GM19193 (cell line): ENCODE measurements around the gene CNOT8.
A peak's percentile ranks its signal among the peaks of the same experiment; 100 is the strongest.

Source experiments
- POLR2A ChIP-seq: IDR thresholded peaks from 4 replicates; pipeline ENCODE4 v1.6.1; 2011; ENCODE audit not compliant: insufficient read depth, insufficient read length; ENCODE audit errors: extremely low read depth

CNOT8 gene

GRCh38 chr5:154858297-154858971 lies at the start of gene CNOT8:
CNOT8 (plus strand) TSS chr5:154858627; CDS start chr5:154863279, 4,652 bp downstream.
- TF ChIP-seq POLR2A, result peak; percentile 84

GRCh38 chr5:154811239-154811638 lies 47.2 kb upstream of the CNOT8 start:
- no peak for TF ChIP-seq POLR2A

GRCh38 chr5:154811653-154812465 lies 46.6 kb upstream of the CNOT8 start:
- TF ChIP-seq POLR2A, result no peak

DNA sequence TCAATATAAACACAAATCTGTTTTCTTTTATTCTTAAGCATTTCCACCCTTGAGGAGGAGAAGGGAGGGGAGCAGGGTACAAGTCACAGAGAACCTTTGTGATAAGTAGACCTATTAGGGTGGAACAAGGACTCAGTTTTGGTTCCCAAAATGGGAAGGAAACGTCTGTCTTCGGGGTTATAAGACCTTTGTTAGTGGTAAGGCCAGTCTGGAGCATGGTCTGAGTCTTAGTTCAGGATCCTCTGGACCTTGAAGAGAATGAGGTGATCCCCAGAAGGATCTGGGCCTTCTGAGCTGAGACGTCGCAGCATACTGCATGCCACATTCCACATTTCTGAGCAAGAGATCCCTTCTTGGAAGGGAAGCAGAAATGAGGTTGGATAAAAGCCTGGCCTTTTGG lies 45.3 kb upstream of the CNOT8 start:
- TF ChIP-seq POLR2A, result no peak

DNA sequence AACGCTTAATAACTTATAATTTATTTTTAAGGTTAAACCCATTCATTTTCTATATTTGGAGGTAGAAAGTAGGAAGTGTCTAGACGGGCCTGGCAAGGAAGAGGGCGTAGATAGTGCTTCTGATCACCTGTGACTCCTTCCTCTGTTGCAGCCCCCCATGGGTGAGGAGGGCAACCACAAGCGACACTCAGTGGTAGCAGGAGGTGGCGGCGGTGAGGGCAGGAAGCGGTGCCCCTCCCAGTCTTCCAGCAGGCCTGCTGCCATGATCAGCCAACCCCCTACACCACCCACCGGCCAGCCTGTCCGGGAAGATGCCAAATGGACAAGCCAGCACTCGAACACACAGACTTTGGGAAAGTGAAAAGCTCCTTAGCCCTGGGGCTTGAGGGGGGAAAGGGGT lies 44.7 kb upstream of the CNOT8 start:
- no peak for TF ChIP-seq POLR2A

GRCh38 chr5:154815025-154815424 lies 43.4 kb upstream of the CNOT8 start:
- TF ChIP-seq POLR2A, result no peak

DNA sequence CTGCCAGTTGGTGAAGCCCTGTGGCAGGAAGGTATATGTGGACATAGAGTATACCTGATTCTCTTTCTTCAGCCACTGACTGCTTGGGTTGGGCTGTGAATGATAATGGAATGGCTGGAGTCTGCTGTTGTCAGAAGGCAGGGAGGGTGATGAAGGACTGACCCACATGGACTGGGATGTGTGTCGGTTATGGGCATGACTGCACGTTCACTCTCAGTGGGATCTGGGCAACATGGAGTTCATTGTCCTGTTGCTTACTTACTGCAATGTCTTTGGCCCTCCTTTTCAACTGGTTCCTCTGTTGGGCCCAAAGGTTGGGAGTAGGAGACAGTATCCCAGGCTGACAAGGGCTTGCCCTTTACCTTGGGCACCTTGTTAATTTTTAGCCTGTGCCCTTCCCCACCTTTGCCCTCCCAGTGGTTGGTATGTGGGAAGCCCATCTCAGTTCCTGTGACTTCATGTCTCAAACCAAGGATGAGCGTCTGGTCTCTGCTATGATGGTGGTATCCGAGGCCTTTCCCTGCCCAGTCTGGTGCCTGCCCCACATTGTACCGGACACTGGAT lies 42.7 kb upstream of the CNOT8 start:
- no peak for TF ChIP-seq POLR2A

DNA sequence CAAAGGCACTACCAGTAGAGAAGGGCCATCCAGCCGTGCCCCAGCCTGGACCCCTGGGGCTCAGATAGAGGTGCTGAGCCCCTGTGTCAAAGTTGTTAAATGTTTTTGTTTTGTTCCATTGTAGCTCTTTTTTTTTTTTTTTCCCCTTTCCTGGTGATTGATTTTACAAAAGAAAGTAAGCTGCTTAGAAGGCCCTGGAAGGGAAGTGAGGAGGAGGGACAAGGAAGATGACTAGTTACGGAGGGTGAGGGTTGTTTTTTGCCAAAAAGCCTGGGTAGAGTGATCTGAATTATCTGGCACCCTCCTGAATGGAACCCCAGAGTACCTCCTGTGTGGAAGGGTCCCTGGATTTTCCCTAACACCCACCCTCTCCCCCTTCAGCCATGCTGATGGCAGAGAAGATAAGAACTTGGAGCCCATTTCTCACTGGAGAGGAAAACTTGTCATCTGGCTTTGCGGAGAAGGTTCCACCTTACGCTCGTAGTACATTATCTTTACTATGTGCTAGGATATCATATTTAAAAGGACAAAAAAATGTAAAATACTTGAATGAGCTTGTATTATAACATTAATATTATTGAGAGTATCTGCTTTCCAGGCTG lies 41.4 kb upstream of the CNOT8 start:
- TF ChIP-seq POLR2A, result no peak

GRCh38 chr5:154817815-154818214 lies 40.6 kb upstream of the CNOT8 start:
- no peak for TF ChIP-seq POLR2A

GRCh38 chr5:154818471-154819116 lies 39.8 kb upstream of the CNOT8 start:
- TF ChIP-seq POLR2A, result no peak

- TF ChIP-seq POLR2A, result no peak
These were observed 38.9 kb upstream of the CNOT8 start for GRCh38 chr5:154819546-154819945.

DNA sequence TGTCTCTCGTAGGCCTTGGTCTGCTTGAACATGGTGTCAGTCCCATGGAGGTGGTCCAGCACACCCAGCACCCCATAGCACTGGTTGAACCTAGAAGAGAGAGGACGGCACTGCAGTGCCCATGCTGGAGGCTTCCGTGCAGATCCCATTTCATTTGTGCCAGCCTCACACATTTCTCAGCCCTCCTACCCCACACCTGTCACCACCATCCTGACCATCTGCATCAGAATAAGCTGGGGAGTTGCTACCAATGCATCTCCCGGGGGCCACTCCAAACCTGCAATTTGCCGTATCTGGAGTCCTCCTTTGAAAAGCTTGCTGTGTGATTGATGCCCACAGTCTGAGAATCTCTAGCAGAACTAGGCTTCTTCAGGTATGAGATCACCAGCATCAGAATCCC lies 38.0 kb upstream of the CNOT8 start:
- TF ChIP-seq POLR2A, result no peak

GRCh38 chr5:154823605-154824004 lies 34.8 kb upstream of the CNOT8 start:
- TF ChIP-seq POLR2A, result no peak

GRCh38 chr5:154824070-154824469 lies 34.4 kb upstream of the CNOT8 start:
- TF ChIP-seq POLR2A, result no peak

GRCh38 chr5:154829181-154829588 lies 29.2 kb upstream of the CNOT8 start:
- no peak for TF ChIP-seq POLR2A
